HS-5 (cell line): Measurements from ENCODE around the gene SCYGR1.
"Not testable (repeated sequence)": the region's sequence is repeated elsewhere in the genome, so short reads cannot be mapped to it uniquely, and the experiment has no call there.

ENCODE experiments used
- DNase-seq: peaks from one replicate; pipeline ENCODE4 v3.0.0-alpha.2; 2012; ENCODE audit warnings: low read depth

Gene SCYGR1

GRCh38 chr2:227370791-227371312 is 16.9 kb downstream of the SCYGR1 start:
- DNase-seq: peak; percentile 92

DNA sequence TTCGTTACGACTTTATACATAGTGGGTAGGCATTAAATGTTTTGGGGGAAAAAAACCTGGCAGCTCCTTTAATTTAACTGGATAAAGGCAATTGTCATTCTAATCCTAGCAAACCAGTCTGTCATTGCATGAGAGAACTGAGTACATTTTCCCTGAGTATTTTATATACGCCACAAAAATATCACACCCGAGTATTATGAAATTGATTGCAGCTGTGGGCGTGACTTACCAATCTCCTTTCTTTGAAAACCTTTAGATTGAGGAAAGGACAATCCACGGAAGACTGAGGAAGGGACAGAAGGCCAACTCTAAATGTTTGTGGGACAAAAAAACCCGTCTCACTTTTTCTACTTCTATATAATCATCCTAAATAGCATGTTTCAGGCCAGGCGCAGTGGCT is 17.7 kb downstream of the SCYGR1 start:
- no peak for DNase-seq

DNA sequence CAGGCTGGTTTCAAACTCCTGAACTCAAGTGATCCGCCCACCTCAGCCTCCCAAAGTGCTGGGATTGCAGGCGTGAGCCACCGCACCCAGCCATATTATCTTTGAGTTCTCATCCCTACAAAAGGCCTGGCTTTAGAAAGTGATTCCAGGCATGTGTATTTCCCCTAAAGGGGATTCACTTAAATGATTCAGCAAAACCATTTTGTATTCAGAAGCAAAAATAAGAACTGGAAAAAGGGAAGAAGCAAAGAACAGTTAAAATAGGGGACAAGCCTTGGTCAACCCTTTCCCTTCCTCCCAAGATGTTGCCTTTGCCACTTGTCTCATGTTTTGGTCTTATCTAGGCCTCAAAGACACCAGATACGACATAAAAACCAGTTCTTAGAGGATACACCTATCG is 19.2 kb downstream of the SCYGR1 start:
- no peak for DNase-seq

GRCh38 chr2:227367427-227367795 is 20.3 kb downstream of the SCYGR1 start:
- DNase-seq: no peak

GRCh38 chr2:227366769-227367426 is 20.9 kb downstream of the SCYGR1 start:
- peak; percentile 91 for DNase-seq

DNA sequence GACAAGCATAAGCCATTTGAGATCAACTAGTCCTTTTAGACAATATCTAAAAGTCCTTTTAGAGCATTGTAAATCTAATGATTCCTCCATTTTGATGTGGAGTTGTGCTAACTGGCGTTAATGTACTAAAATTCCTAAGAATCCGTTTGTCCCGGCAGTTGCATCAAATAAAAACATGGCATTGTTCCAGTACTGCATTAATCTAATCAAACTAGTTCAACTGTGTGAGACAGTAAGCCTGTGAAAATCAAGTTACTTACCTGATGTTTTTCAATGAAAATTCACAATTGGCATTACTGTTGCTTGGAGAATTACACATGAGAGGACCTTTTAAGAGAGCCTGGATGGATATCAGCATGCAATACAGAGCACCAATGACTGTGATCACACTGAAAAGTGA is 21.9 kb downstream of the SCYGR1 start:
- no peak for DNase-seq

- not testable (repeated sequence) for DNase-seq
These were observed 23.0 kb downstream of the SCYGR1 start for GRCh38 chr2:227364585-227365263.

GRCh38 chr2:227363756-227364155 is 24.0 kb downstream of the SCYGR1 start:
- DNase-seq: no peak

- no peak for DNase-seq
These were observed 27.4 kb downstream of the SCYGR1 start for GRCh38 chr2:227360351-227360750.

- no peak for DNase-seq
These were observed 36.1 kb downstream of the SCYGR1 start for GRCh38 chr2:227351639-227352038.

- no peak for DNase-seq
These were observed 37.6 kb downstream of the SCYGR1 start for GRCh38 chr2:227349989-227350612.

DNA sequence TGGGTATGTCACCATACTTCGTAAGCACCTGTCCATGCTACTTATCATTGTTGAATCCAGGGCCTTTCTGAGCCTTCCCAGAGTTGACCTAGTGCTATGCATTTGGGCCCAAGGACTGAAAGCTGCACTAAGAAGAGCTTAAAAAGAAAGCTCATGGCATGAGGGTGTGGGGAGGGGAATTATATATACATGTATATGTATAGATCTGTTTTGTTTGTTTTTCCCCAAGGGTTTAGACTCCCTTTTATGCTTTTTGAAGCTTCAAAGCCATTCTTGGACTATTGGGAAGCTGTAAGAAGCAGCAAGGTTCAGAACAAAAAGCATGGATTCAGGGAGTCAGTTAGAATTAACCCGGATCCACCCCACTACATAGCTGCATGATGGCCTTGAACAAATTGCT is 39.4 kb downstream of the SCYGR1 start:
- DNase-seq: no peak

- DNase-seq: no peak
These were observed 40.6 kb downstream of the SCYGR1 start for GRCh38 chr2:227347117-227347516.

- DNase-seq: no peak
These were observed 43.5 kb downstream of the SCYGR1 start for GRCh38 chr2:227344231-227344630.

GRCh38 chr2:227341553-227341952 is 46.2 kb downstream of the SCYGR1 start:
- no peak for DNase-seq

GRCh38 chr2:227340106-227340505 is 47.6 kb downstream of the SCYGR1 start:
- DNase-seq: no peak

DNA sequence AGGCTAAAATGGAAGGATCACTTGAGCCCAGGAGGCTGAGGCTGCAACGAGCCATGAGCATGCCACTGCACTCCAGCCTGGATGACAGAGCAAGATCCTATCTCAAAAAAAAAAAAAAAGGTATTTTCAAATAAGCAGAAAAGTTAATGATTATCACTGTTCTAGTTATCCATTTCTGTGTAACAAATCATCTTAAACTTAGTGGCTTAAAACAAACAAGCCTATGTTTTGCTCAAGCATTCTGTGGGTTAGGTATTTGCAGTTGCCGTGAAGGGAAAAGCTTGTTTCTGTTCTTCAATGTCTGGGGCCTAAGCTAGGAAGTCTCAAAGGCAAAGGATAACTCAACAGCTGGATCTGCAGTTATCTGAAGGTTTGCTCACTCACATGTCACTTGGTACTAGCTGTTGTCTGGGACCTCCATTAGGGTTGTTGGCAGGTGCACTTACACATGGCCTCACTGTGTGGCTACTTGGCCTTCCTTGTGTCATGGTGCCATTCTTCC is 48.6 kb downstream of the SCYGR1 start:
- DNase-seq: no peak
